Activated naive CD4-positive, alpha-beta T cell treated with anti-CD3 and anti-CD28 coated beads, Interleukin-2, amount 10 ng/mL, durations not matched to agents 7 days and 5 days (primary cell): ENCODE results near the gene GALNT12.

Experiments
- CTCF ChIA-PET: fragments of 350-600 bp; sonication (Branson Sonifier 250); formaldehyde crosslinking; loops from one replicate; lab custom pipeline; 2021; ENCODE audit warnings: antibody characterized with exemption; lab: Charles Lee
- DNase-seq: peaks from one replicate; pipeline ENCODE4 v3.0.0-alpha.2; 2020
- H3K27ac Mint-ChIP-seq: one replicate; pipeline ENCODE4 v1.8.0; 2021; ENCODE audit warnings: mild to moderate bottlenecking, moderate library complexity, mixed read lengths
- H3K27me3 Mint-ChIP-seq: one replicate; pipeline ENCODE4 v1.8.0; 2021; ENCODE audit warnings: mild to moderate bottlenecking, mixed read lengths
- H3K36me3 Mint-ChIP-seq: one replicate; pipeline ENCODE4 v1.8.0; 2021; ENCODE audit warnings: mixed read lengths
- H3K4me1 Mint-ChIP-seq: one replicate; pipeline ENCODE4 v1.8.0; 2021; ENCODE audit warnings: mixed read lengths
- H3K4me3 Mint-ChIP-seq: one replicate; pipeline ENCODE4 v1.8.0; 2021; ENCODE audit warnings: mild to moderate bottlenecking, moderate library complexity, mixed read lengths
- H3K9me3 Mint-ChIP-seq: one replicate; pipeline ENCODE4 v1.8.0; 2021; ENCODE audit warnings: mixed read lengths

Gene GALNT12

DNA sequence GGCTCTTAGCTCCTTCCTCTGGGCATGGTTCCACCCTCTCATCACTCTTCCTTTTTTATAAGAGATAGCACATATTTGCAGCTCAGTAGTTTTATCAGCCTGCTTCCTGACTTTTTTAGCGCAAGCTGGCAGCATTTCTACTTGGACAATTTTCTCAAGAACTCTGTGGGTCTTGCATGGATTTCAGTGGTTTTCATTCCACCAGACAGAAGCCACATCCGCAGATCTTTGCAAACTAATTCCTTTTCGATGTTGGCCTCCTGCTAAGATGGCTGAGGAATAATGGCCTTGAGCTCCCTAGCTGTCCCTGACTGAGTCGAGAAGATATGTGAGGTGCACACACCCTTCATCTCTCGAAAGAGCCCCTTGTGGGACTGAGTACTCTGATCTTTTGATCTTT is 49.5 kb downstream of the GALNT12 start:
- no peaks in the 10 kb centered on the region for H3K36me3 Mint-ChIP-seq
- CTCF ChIA-PET = interaction anchor here (1.4 kb wide), 1 partner anchor 9 kb away, joined by 9 read pairs; no protein-coding TSS in a partner anchor
- no peak overlapping the region for H3K4me3 Mint-ChIP-seq
- peaks cover under 1% of the 10 kb centered on the region for H3K4me1 Mint-ChIP-seq
- peaks cover 58% of the 10 kb centered on the region for H3K27me3 Mint-ChIP-seq
- H3K27ac Mint-ChIP-seq = no peak overlapping the region
- DNase-seq = no peak
- no peaks in the 10 kb centered on the region for H3K9me3 Mint-ChIP-seq

DNA sequence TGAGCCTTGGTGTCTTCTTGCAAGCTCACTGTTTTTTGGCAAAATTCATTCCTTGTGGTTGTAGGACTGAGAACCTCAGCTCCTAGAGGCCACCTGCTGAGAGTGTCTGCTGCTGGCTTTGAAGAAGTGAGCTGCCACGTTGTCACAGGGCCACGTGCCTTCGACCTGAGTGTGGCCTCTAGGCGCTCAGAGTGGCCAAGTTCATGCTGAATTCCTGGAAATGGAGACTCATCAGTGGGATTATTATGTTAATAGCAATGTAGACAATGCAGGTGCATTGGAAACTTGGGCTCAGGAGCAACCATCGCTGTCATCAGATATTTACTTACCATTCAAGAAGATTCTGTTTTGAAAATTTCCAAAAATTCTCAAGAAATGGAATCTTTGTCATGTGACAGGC is 52.5 kb downstream of the GALNT12 start:
- Mint-ChIP-seq H3K36me3 (no peaks in the 10 kb centered on the region), H3K27ac (no peak overlapping the region), H3K27me3 (peaks cover 72% of the 10 kb centered on the region), H3K4me3 (no peak overlapping the region), H3K9me3 (no peaks in the 10 kb centered on the region), H3K4me1 (no peaks in the 10 kb centered on the region)
- CTCF ChIA-PET = no interaction called here
- no peak for DNase-seq

DNA sequence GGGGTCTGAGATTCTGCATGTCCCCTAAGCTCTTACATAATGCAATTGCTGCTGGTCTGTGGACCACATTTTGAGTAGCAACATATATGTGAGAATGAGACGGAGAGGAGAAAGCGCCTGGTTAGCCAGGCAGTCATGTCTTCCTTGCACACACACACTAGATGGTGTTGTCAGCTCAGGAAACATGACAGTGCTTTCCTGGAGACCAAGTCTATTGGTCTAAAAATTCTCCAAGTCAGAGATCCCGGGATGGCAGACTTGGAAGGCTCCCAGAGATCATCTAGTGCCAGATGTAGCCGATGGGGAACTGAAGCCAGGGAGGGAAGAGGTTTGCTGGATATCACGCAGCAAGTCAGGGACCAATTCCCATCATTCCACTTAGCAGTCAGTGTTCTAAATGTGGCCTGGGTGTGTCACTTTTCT is 53.4 kb downstream of the GALNT12 start:
- Mint-ChIP-seq H3K9me3 (no peaks in the 10 kb centered on the region), H3K4me1 (no peaks in the 10 kb centered on the region), H3K27me3 (peaks cover 72% of the 10 kb centered on the region), H3K27ac (no peak overlapping the region), H3K36me3 (no peaks in the 10 kb centered on the region), H3K4me3 (no peak overlapping the region)
- CTCF ChIA-PET = interaction anchor here (1.2 to 1.6 kb wide), 2 partner anchors 9 to 115 kb away, joined by 4 read pairs; no protein-coding TSS in a partner anchor
- DNase-seq = no peak

DNA sequence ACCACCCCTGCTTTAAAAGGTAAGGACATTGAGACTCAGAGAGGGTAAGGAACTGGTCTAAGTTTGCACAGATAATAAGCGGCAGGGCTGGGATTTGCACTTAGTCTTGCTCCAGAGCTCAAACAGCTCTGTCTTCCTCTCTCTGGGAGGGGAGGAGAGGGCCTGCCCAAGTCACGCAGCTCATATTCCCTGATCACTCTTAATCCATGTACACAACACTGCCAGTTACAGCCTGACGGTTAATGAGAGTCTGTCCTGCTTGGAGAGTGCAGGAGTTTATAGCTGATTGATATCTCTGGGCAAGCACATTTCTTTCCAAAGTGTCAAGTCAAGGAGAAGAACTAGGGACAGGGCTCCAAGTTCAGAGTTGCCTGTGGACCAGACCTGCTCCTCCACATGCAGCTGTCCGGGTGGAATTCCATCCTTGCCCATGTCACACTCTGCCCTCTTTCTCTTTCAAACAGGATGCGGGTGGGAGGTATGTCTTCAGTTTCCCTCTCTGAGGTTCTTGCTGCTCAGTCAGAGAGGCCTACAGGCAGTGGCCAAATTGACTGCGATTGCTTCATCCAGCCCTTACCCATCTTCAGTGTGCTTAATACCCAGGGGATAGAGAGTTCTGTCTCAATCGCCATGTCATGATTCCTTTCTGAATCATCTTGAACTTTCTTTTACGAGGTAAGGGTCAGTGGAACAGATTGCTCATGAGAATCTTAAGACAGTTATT is 54.5 kb downstream of the GALNT12 start:
- DNase-seq = no peak
- Mint-ChIP-seq H3K4me3 (no peak overlapping the region), H3K27ac (no peak overlapping the region), H3K9me3 (no peaks in the 10 kb centered on the region), H3K4me1 (no peaks in the 10 kb centered on the region), H3K27me3 (peaks cover 71% of the 10 kb centered on the region), H3K36me3 (no peaks in the 10 kb centered on the region)
- CTCF ChIA-PET = interaction anchor here (0.7 to 1.6 kb wide), 3 partner anchors 10 to 114 kb away, joined by 4 read pairs; no protein-coding TSS in a partner anchor

DNA sequence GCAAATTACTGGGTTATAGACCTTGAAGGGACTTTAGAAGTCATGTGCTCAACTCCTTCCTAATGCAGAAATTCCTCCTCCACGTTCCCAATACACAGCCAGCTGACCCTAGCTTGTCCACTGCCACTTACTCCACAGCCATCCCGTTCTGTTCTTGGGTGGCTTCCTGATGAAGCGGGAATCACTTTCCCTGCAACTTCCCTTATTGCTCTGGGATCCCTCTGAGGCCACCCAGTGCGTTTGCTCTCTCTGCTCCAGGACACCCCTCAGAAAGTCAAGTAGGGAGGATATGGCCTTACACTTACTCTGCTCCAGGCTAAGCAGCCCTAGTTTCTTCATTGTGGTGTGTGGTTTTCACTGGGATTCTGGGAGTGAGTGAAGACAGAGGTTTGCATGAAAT is 55.5 kb downstream of the GALNT12 start:
- Mint-ChIP-seq H3K36me3 (no peaks in the 10 kb centered on the region), H3K4me3 (no peak overlapping the region), H3K27ac (no peak overlapping the region), H3K27me3 (peaks cover 74% of the 10 kb centered on the region), H3K4me1 (peaks cover 4% of the 10 kb centered on the region), H3K9me3 (no peaks in the 10 kb centered on the region)
- CTCF ChIA-PET = no interaction called here
- no peak for DNase-seq

DNA sequence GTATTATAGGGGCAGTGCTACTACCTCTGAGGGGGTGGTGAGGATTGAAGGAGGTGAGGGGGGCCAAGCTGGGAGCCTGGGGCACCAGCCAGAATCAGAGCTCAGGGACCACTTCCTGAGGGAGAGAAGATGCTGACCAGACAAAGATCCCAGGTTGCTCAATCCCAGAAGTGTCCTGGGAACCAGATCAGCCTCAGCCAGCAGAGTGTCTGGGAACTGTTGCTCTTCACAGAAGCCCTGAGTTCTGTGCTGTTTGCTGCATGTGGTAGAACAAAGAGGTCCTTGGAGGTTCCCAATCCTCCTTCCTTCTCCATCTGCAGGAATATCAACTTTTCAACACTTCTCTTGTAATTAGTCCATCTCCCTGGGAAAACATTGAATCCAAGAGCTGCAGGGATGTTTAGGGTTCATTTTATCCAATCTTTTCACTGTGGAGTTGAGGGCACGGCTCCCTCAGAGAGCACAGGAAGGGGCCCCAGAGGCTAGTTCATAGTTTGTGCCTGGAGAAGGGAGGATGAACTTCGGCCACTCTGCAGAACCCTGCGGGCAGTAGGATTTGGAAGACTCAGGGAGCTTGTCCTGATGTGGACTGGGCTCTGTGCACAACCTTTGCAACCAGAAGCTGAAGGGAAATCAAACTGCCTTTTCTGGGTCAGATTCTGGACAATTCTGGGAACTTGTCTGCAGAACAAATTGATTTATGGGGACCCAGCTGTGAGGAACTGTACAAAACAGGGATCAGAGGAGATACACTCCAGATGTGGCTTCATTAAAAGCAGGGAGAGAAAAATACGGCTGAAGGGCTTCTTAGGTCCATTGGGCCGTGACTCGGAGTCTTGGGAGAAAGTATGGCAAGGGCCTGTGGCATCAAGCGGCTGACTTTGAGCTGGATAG is 57.1 kb downstream of the GALNT12 start:
- no peak overlapping the region for H3K27ac Mint-ChIP-seq
- H3K9me3 Mint-ChIP-seq = no peaks in the 10 kb centered on the region
- CTCF ChIA-PET = no interaction called here
- H3K4me3 Mint-ChIP-seq = no peak overlapping the region
- H3K4me1 Mint-ChIP-seq = peaks cover 4% of the 10 kb centered on the region
- H3K36me3 Mint-ChIP-seq = no peaks in the 10 kb centered on the region
- no peak for DNase-seq
- peaks cover 68% of the 10 kb centered on the region for H3K27me3 Mint-ChIP-seq

DNA sequence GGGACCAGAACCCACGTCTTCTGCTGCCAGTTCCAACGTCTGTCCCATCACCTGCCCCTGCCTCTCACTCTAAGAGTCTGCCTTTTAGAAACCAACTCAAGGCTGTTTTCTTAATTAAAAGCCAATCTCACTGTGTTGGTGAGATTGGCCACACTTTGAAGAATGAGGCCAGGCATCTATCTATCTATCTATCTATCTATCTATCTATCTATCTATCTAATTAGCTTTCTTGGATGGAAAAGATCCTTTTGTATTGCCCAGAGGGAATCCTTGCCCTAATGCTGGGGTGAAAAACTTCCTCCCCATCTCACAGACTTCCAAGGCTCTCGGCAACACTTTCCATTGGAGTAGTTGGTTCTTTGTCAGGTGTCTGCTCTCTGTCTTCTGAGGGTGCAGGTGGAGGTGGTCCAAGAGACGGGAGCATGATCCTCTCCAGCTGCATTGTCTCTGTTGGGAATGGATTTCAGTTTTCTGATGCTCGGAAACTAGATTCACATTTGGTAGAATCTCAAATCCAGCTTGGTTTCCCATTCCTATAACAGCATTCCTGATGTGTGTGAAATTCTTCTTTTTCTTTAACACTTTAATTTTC is 57.9 kb downstream of the GALNT12 start:
- no peak for DNase-seq
- no peak overlapping the region for H3K4me3 Mint-ChIP-seq
- no peak overlapping the region for H3K27ac Mint-ChIP-seq
- H3K36me3 Mint-ChIP-seq = no peaks in the 10 kb centered on the region
- peaks cover 4% of the 10 kb centered on the region for H3K4me1 Mint-ChIP-seq
- peaks cover 61% of the 10 kb centered on the region for H3K27me3 Mint-ChIP-seq
- CTCF ChIA-PET = no interaction called here
- H3K9me3 Mint-ChIP-seq = no peaks in the 10 kb centered on the region

DNA sequence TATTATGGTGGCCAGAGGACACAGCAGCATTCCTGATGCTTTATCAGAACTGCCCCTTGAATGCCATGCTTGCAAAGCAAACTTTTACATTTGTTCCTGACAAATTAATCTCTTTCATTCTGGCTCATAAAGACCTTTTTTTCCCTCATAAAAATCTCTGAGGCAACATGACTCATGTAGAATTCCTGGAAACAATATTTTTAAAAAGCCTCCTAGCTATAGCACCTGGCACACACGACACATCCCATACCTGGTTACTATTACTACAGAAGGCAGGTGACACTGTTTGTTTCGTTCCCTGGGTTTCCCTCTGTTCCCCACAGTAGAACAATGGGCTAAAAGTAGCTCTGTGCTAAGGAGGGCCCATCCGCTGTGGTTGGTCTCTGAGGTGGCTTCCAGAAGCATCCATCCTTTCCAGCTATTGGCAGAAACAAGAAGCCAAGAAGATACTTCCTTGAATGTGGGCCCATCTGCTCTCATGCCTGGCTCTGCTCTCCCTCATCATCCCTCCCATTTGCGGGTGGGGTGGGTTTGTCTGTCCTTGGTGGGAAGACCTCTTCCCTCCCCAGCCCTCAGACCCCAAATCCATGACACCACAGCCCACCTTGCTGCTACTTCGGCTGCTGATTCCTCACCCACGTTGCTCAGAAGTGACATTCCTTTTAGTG is 59.1 kb downstream of the GALNT12 start:
- Mint-ChIP-seq H3K9me3 (no peaks in the 10 kb centered on the region), H3K27me3 (peaks cover 60% of the 10 kb centered on the region), H3K27ac (no peak overlapping the region), H3K4me3 (no peak overlapping the region), H3K36me3 (no peaks in the 10 kb centered on the region), H3K4me1 (peaks cover 4% of the 10 kb centered on the region)
- CTCF ChIA-PET = interaction anchor here (1.0 to 1.1 kb wide), 2 partner anchors 18 to 132 kb away, joined by 3 read pairs; no protein-coding TSS in a partner anchor
- DNase-seq = no peak

DNA sequence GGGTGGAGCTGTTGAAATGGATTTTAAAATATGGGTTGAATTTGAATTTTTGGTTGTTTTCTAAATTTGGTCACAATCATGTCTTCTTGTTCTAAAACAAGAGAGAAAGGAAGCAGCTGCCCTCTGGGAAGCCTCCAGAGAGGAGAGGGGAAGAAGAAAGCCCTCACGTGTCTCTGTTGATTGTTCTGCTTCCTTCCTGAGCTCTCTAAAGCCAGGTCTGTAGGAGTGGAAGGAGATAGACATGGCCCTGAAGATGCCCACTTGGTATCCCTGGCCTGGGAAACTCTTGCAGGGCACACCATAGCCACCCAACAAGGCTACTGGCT is 59.6 kb downstream of the GALNT12 start:
- Mint-ChIP-seq H3K4me3 (no peak overlapping the region), H3K27me3 (peaks cover 57% of the 10 kb centered on the region), H3K27ac (no peak overlapping the region), H3K4me1 (peaks cover 4% of the 10 kb centered on the region), H3K9me3 (no peaks in the 10 kb centered on the region), H3K36me3 (no peaks in the 10 kb centered on the region)
- no peak for DNase-seq
- CTCF ChIA-PET = interaction anchor here (1.0 to 1.1 kb wide), 3 partner anchors 19 to 131 kb away, joined by 3 read pairs; no protein-coding TSS in a partner anchor

DNA sequence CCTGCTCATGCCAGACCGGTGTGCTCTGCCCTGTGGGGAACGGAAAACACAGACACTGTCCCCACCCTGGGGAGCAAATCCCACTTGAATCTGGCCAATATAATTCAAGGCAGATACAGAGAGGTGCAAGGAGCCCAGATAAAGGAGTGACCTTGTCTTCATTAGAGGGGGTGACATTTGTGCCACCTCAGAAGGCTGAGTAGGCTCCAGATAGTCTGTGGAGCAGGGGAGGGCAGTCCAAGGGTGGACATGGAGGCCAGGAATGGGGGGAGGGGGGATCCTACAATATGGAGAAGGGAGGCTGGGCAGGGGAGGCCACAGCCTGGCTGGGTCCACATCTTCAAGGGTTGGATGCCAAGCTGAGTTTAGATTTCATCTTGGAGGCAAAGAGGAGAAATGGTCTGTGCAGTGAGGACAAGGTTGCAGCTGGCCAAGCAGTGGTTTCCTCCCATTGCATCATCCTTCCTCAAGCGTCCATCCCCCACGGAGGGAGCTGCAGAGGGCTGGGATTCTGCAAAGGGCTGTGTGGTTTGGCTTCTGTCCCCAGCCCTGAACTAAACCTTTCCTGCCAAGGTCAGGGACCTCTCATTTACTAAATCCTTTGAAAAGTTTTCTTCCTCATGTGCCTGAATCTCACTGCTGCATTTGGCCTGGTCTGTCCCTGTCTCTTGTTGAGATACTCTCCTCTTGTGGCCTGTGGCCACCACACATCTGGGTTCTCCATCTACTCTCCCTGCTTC is 60.1 kb downstream of the GALNT12 start:
- Mint-ChIP-seq H3K9me3 (no peaks in the 10 kb centered on the region), H3K4me3 (no peak overlapping the region), H3K4me1 (peaks cover 4% of the 10 kb centered on the region), H3K36me3 (no peaks in the 10 kb centered on the region), H3K27ac (no peak overlapping the region), H3K27me3 (peaks cover 58% of the 10 kb centered on the region)
- CTCF ChIA-PET = interaction anchor here (1.1 kb wide), 2 partner anchors 20 to 131 kb away, joined by 3 read pairs; no protein-coding TSS in a partner anchor
- DNase-seq = no peak

DNA sequence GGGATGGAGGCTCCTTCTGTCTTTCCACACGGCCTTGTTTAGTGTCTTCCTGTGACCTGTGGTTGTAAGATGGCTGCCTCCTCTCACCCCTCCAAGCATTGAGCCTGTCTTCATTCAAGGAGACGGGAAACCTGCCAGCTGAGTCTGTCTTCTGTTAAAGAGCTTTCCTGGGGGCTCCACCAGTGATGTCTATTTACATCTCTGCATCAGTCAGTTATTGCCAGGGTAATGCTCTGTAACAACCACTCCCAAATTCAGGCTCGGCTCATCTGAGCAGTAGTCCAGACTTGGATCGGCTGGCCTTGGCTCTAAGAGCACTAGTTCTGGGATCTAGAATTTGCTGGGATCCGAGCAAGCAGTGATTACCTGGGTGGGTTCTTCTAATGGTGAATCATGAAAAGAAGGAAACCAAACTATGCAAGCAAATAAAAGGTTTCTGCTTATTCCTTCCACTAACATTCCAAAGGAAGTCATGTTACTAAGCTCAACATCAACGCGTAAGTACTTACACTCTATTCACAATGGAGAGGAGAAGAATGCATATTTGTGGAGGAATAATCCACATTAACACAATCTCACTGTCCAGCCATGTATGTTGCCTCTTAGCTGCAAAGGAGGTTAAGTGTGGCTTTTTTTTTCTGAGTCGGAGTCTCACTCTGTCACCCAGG is 61.7 kb downstream of the GALNT12 start:
- peaks cover 4% of the 10 kb centered on the region for H3K4me1 Mint-ChIP-seq
- no peaks in the 10 kb centered on the region for H3K36me3 Mint-ChIP-seq
- no peak overlapping the region for H3K4me3 Mint-ChIP-seq
- CTCF ChIA-PET = no interaction called here
- H3K27me3 Mint-ChIP-seq = peaks cover 45% of the 10 kb centered on the region
- no peak overlapping the region for H3K27ac Mint-ChIP-seq
- no peak for DNase-seq
- no peaks in the 10 kb centered on the region for H3K9me3 Mint-ChIP-seq

DNA sequence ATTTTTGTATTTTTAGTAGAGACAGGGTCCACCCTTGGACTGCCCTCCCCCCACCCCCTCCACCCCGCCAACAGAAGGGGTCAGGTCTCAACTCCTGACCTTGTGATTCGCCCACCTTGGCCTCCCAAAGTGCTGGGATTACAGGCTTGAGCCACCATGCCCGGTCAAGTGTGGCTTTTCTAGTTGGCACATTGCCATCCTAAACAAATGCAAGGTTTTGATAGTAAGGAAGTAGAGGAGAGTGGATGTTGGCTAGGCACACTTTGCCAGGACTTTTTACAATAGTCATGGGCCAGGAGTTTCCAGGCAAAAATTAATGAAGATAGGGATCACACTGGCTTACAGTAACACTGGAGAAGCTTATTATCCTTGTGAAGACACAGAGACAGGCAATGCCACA is 62.4 kb downstream of the GALNT12 start:
- CTCF ChIA-PET = no interaction called here

More for the DNA sequence above, 62.4 kb downstream of the GALNT12 start:
- Mint-ChIP-seq H3K9me3 (no peaks in the 10 kb centered on the region), H3K4me3 (no peak overlapping the region), H3K27ac (no peak overlapping the region), H3K36me3 (no peaks in the 10 kb centered on the region), H3K4me1 (peaks cover 4% of the 10 kb centered on the region), H3K27me3 (peaks cover 39% of the 10 kb centered on the region)
- no peak for DNase-seq
